Skeletal muscle tissue (tissue), 4 donors: ENCODE results near the gene TMEM253. TPM values are rescaled to one million over a fixed set of nuclear protein-coding genes. Genes with fewer than 3 reads are reported as not detected.

Experiments
- H3K27ac ChIP-seq: one replicate; pipeline ENCODE4 v1.7.0; 2013; ENCODE audit warnings: mild to moderate bottlenecking, low read depth, low read length, inconsistent platforms
- H3K27me3 ChIP-seq, 3 donors: one replicate each; pipeline ENCODE4 v1.7.0; 2013; ENCODE audit warnings: low read length in 3 of 3; ENCODE audit not compliant: control insufficient read depth in 3 of 3, insufficient read depth in 3 of 3
- H3K36me3 ChIP-seq, 3 donors: one replicate each; pipeline ENCODE4 v1.7.0; 2013; ENCODE audit warnings: low read length in 3 of 3; ENCODE audit not compliant: control insufficient read depth in 3 of 3, insufficient read depth in 3 of 3
- H3K4me1 ChIP-seq, 3 donors: one replicate each; pipeline ENCODE4 v1.7.0; 2013; ENCODE audit warnings: low read length in 3 of 3, mild to moderate bottlenecking in 3 of 3; ENCODE audit not compliant: control insufficient read depth in 3 of 3, insufficient read depth in 3 of 3
- H3K4me3 ChIP-seq, 3 donors: one replicate each; pipeline ENCODE4 v1.7.0; 2013; ENCODE audit warnings: low read length in 3 of 3
- H3K9ac ChIP-seq, 3 donors: one replicate each; pipeline ENCODE4 v1.7.0; 2013; ENCODE audit warnings: low read length in 3 of 3, mild to moderate bottlenecking in 3 of 3, moderate library complexity in 2 of 3, low read depth in 1 of 3
- H3K9me3 ChIP-seq, 3 donors: one replicate each; pipeline ENCODE4 v1.7.0; 2013; ENCODE audit warnings: low read length in 3 of 3; ENCODE audit not compliant: control insufficient read depth in 3 of 3
- total RNA-seq: library from RNA; depleted of rRNA; stranded (reverse); fragments of >200 nt; gene quantifications from one replicate; pipeline ENCODE4 v1.2.3, GENCODE V29; 2014
- donor health status: Osteomylitis.

Gene TMEM253
- total RNA-seq, 1 donor from 2014 or later = not detected

GRCh38 chr14:21103411-21103709, 2.5 kb downstream of the TMEM253 start:
- H3K4me3 ChIP-seq = peak overlapping the region; percentile 75 to 98 (median 88)
- peaks cover 36 to 53% (median 43%) of the 10 kb centered on the region in 3 donors for H3K4me1 ChIP-seq
- peak overlapping the region; percentile 98 for H3K27ac ChIP-seq
- H3K9ac ChIP-seq = peak overlapping the region; percentile 90 to 99 (median 90)
- H3K36me3 ChIP-seq = no peaks in the 10 kb centered on the region
- H3K27me3 ChIP-seq = no peaks in the 10 kb centered on the region
- no peaks in the 10 kb centered on the region for H3K9me3 ChIP-seq

GRCh38 chr14:21103710-21104447, 3.0 kb downstream of the TMEM253 start:
- Histone ChIP-seq H3K27ac (peak overlapping the region; percentile 98), H3K36me3 (no peaks in the 10 kb centered on the region), H3K9ac (peak overlapping the region; percentile 90 to 99 (median 90)), H3K4me3 (peak overlapping the region; percentile 77 to 98 (median 88)), H3K27me3 (no peaks in the 10 kb centered on the region), H3K9me3 (no peaks in the 10 kb centered on the region), H3K4me1 (peaks cover 34 to 52% (median 39%) of the 10 kb centered on the region in 3 donors)

GRCh38 chr14:21104448-21105060, 3.7 kb downstream of the TMEM253 start:
- Histone ChIP-seq H3K27ac (peak overlapping the region; percentile 98), H3K27me3 (no peaks in the 10 kb centered on the region), H3K36me3 (no peaks in the 10 kb centered on the region), H3K4me3 (peak overlapping the region; percentile 77 to 98 (median 88)), H3K4me1 (peaks cover 28 to 45% (median 33%) of the 10 kb centered on the region in 3 donors), H3K9me3 (no peaks in the 10 kb centered on the region), H3K9ac (peak overlapping the region; percentile 90 to 99 (median 90))

- Histone ChIP-seq H3K36me3 (no peaks in the 10 kb centered on the region), H3K27ac (peak overlapping the region; percentile 98), H3K9ac (peak overlapping the region; percentile 90 to 99 (median 90)), H3K4me3 (peak overlapping the region; percentile 77 to 98 (median 88)), H3K27me3 (no peaks in the 10 kb centered on the region), H3K4me1 (peaks cover 27 to 48% (median 32%) of the 10 kb centered on the region in 3 donors), H3K9me3 (no peaks in the 10 kb centered on the region)
These were observed 4.2 kb downstream of the TMEM253 start for GRCh38 chr14:21105095-21105494.

GRCh38 chr14:21106176-21106497, 5.3 kb downstream of the TMEM253 start:
- Histone ChIP-seq H3K4me1 (peaks cover 27 to 49% (median 32%) of the 10 kb centered on the region in 3 donors), H3K9ac (peak overlapping the region; percentile 21 to 70 (median 70)), H3K27ac (peak overlapping the region; percentile 58), H3K36me3 (no peaks in the 10 kb centered on the region), H3K27me3 (no peaks in the 10 kb centered on the region), H3K9me3 (no peaks in the 10 kb centered on the region), H3K4me3 (peak overlapping the region; percentile 25 to 70 (median 39))

- peak overlapping the region; percentile 62 to 70 (median 70) for H3K9ac ChIP-seq
- H3K4me3 ChIP-seq = peak overlapping the region; percentile 35 to 70 (median 39)
- peaks cover 27 to 49% (median 32%) of the 10 kb centered on the region in 3 donors for H3K4me1 ChIP-seq
- H3K27me3 ChIP-seq = no peaks in the 10 kb centered on the region
- H3K9me3 ChIP-seq = no peaks in the 10 kb centered on the region
- peak overlapping the region; percentile 58 for H3K27ac ChIP-seq
- H3K36me3 ChIP-seq = no peaks in the 10 kb centered on the region
These were observed 5.8 kb downstream of the TMEM253 start for GRCh38 chr14:21106498-21107282.

- Histone ChIP-seq H3K36me3 (no peaks in the 10 kb centered on the region), H3K27me3 (no peaks in the 10 kb centered on the region), H3K9ac (peak overlapping the region in 1 of 3 donors; percentile 70), H3K9me3 (no peaks in the 10 kb centered on the region), H3K4me1 (peaks cover 27 to 46% (median 32%) of the 10 kb centered on the region in 3 donors), H3K4me3 (peak overlapping the region in 1 of 3 donors; percentile 39), H3K27ac (peak overlapping the region; percentile 58)
These were observed 6.5 kb downstream of the TMEM253 start for GRCh38 chr14:21107283-21107800.

GRCh38 chr14:21108791-21109190, 7.9 kb downstream of the TMEM253 start:
- Histone ChIP-seq H3K36me3 (no peaks in the 10 kb centered on the region), H3K9me3 (no peaks in the 10 kb centered on the region), H3K4me3 (no peak overlapping the region), H3K27me3 (no peaks in the 10 kb centered on the region), H3K9ac (no peak overlapping the region), H3K4me1 (peaks cover 21 to 34% (median 25%) of the 10 kb centered on the region in 3 donors), H3K27ac (no peak overlapping the region)

- H3K27me3 ChIP-seq = no peaks in the 10 kb centered on the region
- H3K4me1 ChIP-seq = peaks cover 18 to 28% (median 21%) of the 10 kb centered on the region in 3 donors
- H3K4me3 ChIP-seq = no peak overlapping the region
- no peaks in the 10 kb centered on the region for H3K9me3 ChIP-seq
- no peaks in the 10 kb centered on the region for H3K36me3 ChIP-seq
- no peak overlapping the region for H3K9ac ChIP-seq
- no peak overlapping the region for H3K27ac ChIP-seq
These were observed 8.7 kb downstream of the TMEM253 start for GRCh38 chr14:21109377-21110138.
